Thyroid gland (tissue), 4 donors: ENCODE measurements around the gene DENND1A. TPM values are rescaled to one million over a fixed set of nuclear protein-coding genes. Genes with fewer than 3 reads are reported as not detected.

ENCODE experiments used
- DNase-seq, 2 donors: peaks; one replicate each; pipeline ENCODE4 v3.0.0-alpha.2; 2019
- H3K27ac ChIP-seq, 3 donors: fragments of 200-600 bp; sonication (generic); 1 replicate in 2 of 3; 2 replicates in 1 of 3; pipeline ENCODE4 v1.5.1; 2016 to 2019; ENCODE audit warnings: mild to moderate bottlenecking in 1 of 3, moderate library complexity in 1 of 3
- H3K27me3 ChIP-seq: fragments of 200-600 bp; sonication (generic); one replicate; pipeline ENCODE4 v1.5.1; 2019
- H3K36me3 ChIP-seq, 2 donors: fragments of 200-600 bp; sonication (generic); one replicate each; pipeline ENCODE4 v1.5.1; 2016 to 2019
- H3K4me1 ChIP-seq, 2 donors: fragments of 200-600 bp; sonication (generic); one replicate each; pipeline ENCODE4 v1.5.1; 2017 to 2019
- H3K4me3 ChIP-seq, 3 donors: fragments of 200-600 bp; sonication (generic); replicated peaks in 1 of 3; 1 replicate in 2 of 3; 2 replicates in 1 of 3; pipeline ENCODE4 v1.5.1; 2016; ENCODE audit warnings: mild to moderate bottlenecking in 1 of 3
- H3K9me3 ChIP-seq: fragments of 200-600 bp; sonication (generic); one replicate; pipeline ENCODE4 v1.5.1; 2017
- POLR2A ChIP-seq, 2 donors: fragments of 450-650 bp; IDR thresholded peaks; one replicate each; pipeline ENCODE4 v1.6.1; 2017; ENCODE audit warnings: antibody characterized with exemption in 2 of 2, mild to moderate bottlenecking in 2 of 2, moderate library complexity in 1 of 2
- WGBS, 2 donors: methylation state at CpG; one replicate each; pipeline ENCODE4 v1.1.5; 2017; 5-methylcytosine and 5-hydroxymethylcytosine counted together
- intact Hi-C: fragments of 100-400 bp; cut with DNase I; formaldehyde crosslinking; loops from one replicate; pipeline ENCODE4 v1.15.1; 2023
- total RNA-seq, 4 donors: library from RNA; depleted of rRNA; stranded (reverse); fragments of >200 nt; gene quantifications; one replicate each; pipeline ENCODE4 v1.2.3, GENCODE V29; 2016
- TF ChIP-seq, protein P1 (sequence below), 6 experiments: fragments of 200-600 bp in 3 of 6; fragments of 450-650 bp in 3 of 6; sonication (generic) in 3 of 6; IDR thresholded peaks; one replicate each; pipeline ENCODE4 v1.5.1; 2016 to 2019; ENCODE audit warnings: antibody characterized with exemption in 6 of 6, mild to moderate bottlenecking in 2 of 6, inconsistent platforms in 1 of 6, moderate library complexity in 1 of 6

DENND1A gene
- total RNA-seq, 4 donors from 2014 or later: 18.8 to 34.4 (median 28.2) TPM

DNA sequence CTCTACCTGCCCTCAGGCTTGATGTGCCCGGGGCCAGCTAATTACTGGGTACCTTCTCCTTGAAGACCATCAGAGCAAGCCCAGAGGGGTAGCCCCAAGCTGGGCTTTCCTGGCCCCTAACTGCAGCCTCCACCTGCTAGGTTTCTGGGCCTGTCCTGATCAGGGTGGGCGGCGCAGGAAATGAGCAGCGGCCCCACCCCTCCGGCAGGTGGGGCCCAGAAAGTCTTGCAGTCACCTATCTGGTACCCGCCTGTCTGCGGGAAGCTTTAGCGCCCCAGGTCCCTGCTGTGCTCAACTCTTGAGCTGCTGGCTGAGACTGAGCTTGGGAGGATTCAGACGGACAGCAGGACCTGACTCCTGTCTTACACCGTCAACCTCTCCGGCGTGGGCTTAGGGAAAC, 44.5 kb upstream of the DENND1A start:
- no peak overlapping the region for H3K4me3 ChIP-seq
- intact Hi-C loops: no loop called here
- no peak overlapping the region for H3K27ac ChIP-seq
- no peaks in the 10 kb centered on the region for H3K36me3 ChIP-seq
- H3K9me3 ChIP-seq: no peaks in the 10 kb centered on the region
- H3K4me1 ChIP-seq: no peaks in the 10 kb centered on the region
- TF ChIP-seq, protein P1, sequence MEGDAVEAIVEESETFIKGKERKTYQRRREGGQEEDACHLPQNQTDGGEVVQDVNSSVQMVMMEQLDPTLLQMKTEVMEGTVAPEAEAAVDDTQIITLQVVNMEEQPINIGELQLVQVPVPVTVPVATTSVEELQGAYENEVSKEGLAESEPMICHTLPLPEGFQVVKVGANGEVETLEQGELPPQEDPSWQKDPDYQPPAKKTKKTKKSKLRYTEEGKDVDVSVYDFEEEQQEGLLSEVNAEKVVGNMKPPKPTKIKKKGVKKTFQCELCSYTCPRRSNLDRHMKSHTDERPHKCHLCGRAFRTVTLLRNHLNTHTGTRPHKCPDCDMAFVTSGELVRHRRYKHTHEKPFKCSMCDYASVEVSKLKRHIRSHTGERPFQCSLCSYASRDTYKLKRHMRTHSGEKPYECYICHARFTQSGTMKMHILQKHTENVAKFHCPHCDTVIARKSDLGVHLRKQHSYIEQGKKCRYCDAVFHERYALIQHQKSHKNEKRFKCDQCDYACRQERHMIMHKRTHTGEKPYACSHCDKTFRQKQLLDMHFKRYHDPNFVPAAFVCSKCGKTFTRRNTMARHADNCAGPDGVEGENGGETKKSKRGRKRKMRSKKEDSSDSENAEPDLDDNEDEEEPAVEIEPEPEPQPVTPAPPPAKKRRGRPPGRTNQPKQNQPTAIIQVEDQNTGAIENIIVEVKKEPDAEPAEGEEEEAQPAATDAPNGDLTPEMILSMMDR (IDR thresholded peaks at IDR 0.05): no peak
- no peak for TF ChIP-seq POLR2A (IDR thresholded peaks at IDR 0.05)
- no peak for DNase-seq
- H3K27me3 ChIP-seq: no peaks in the 10 kb centered on the region
- 76 to 86% methylated on average over 6 to 12 of the region's 12 CpGs for WGBS, 2 donors

DNA sequence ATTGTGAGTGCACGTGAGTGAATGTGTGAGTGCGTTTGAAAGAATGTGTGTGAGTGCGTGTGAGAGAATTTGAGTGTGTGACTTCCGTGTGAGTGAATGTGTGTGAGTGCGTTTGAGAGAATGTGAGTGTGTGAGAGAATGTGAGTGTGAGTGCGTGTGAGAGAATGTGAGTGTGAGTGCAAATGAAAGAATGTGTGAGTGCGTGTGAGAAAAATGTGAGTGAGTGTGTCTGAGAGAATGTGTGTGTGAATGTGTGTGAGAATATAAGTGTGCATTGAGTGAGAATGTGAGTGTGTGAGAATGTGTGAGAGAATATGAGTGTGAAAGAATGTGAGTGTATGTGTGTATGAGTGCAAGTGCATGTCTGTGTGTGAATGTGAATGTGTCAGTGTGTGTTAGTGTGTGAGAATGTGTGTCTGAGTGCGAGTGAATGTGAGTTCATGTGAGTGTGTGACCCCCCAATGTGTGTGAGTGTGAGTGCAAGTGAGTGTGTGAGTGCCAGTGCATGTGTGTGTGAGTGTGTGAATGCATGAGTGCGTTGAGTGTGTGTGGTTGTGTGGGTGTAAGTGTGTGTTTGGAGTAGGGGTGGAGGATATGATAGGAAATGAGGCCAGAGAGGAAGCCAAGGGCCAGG, 43.8 kb upstream of the DENND1A start:
- H3K9me3 ChIP-seq: no peaks in the 10 kb centered on the region
- no peak overlapping the region for H3K27ac ChIP-seq
- H3K4me1 ChIP-seq: no peaks in the 10 kb centered on the region
- 86 to 91% methylated on average over 9 of the region's 9 CpGs for WGBS, 2 donors
- no peaks in the 10 kb centered on the region for H3K27me3 ChIP-seq
- intact Hi-C loops: no loop called here
- TF ChIP-seq, protein P1 (IDR thresholded peaks at IDR 0.05): no peak
- no peak for TF ChIP-seq POLR2A (IDR thresholded peaks at IDR 0.05)
- no peak overlapping the region for H3K4me3 ChIP-seq
- H3K36me3 ChIP-seq: no peaks in the 10 kb centered on the region
- no peak for DNase-seq

DNA sequence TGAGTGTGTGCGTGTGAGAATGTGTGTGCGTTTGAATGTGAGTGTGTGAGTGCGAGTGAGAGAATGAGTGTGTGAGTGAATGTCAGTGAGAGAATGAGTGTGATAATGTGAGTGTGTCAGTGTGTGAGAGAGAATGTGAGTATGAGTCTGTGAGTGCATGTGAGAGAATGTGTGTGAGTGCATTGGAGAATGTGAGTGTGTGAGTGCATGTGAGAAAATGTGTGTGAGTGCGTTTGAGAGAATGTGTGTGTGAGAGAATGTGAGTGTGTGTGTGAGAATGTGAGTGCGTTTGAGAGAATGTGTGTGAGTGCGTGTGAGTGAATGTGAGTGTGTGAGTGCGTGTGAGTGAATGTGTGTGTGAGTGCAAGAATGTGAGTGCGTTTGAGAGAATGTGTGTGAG, 42.7 kb upstream of the DENND1A start:
- DNase-seq: no peak
- no peak overlapping the region for H3K4me3 ChIP-seq
- TF ChIP-seq POLR2A (IDR thresholded peaks at IDR 0.05): no peak
- TF ChIP-seq, protein P1 (IDR thresholded peaks at IDR 0.05): no peak
- intact Hi-C loops: no loop called here
- no peaks in the 10 kb centered on the region for H3K27me3 ChIP-seq
- H3K36me3 ChIP-seq: no peaks in the 10 kb centered on the region
- H3K4me1 ChIP-seq: no peaks in the 10 kb centered on the region
- H3K9me3 ChIP-seq: no peaks in the 10 kb centered on the region
- H3K27ac ChIP-seq: no peak overlapping the region
- 94 to 95% methylated on average over 8 of the region's 8 CpGs for WGBS, 2 donors

DNA sequence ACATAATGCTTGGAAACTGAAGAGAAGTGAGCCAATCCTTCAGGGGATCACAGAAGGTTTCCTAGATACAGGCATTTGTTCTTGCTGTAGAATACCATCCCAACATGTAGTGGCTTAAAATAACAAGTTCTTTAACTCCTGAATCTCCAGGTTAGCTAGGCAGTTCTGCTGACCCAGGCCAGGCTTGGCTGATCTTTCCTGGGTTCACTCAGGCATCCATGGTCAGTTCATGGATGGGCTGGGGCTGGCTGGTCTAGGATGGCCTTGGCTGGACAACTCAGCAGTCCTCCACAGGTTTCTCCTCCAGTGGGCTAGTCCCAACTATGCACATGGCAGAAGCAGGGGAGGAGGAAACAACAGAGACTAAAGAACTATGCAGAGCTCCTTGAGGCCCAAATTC, 37.4 kb upstream of the DENND1A start:
- Histone ChIP-seq H3K36me3 (no peaks in the 10 kb centered on the region), H3K4me3 (no peak overlapping the region), H3K27ac (no peak overlapping the region), H3K9me3 (no peaks in the 10 kb centered on the region), H3K4me1 (no peaks in the 10 kb centered on the region), H3K27me3 (no peaks in the 10 kb centered on the region)
- no peak for DNase-seq
- intact Hi-C loops: no loop called here
- TF ChIP-seq, protein P1 (IDR thresholded peaks at IDR 0.05): no peak
- no peak for TF ChIP-seq POLR2A (IDR thresholded peaks at IDR 0.05)

DNA sequence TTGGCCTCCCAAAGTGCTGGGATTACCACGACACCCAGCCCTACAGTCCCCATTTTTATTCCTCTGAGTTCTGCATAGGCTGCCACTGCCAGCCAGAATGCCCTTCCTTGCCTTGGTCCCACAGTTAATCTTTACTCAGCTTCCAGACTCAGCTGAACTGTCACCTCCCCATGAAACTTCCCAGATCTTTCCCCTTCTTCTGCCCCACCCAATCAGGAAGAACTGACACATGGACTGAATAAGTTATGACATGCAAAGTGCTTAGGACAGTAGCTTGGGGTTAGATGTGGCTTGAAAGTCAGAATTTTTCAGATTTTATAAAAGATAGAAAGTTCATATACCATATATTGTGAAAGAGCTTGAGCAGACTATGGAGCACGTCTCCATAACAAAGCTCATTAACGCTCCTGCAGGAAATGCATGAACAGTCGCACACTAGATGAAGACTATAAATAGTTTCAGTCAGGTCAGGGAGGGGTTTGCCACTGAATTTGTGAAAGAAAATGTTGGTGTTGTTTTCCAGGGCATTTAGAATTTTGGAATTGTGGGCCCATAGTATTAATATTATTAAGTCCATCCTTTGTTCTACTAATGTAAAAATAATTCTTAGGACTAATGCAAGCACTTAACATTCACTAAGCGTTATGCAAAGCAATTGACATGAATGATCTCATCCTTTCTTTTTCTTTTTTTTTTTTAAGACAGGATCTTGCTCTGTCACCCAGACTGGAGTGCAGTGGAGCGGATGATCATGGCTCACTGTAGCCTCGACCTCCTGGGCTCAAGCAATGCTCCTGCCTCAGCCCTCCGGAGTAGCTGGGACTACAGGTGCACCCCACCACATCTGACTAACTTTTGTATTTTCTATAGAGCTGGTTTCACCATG, 36.1 kb upstream of the DENND1A start:
- TF ChIP-seq, protein P1 (IDR thresholded peaks at IDR 0.05): no peak
- no peak for TF ChIP-seq POLR2A (IDR thresholded peaks at IDR 0.05)
- DNase-seq: no peak
- H3K4me3 ChIP-seq: no peak overlapping the region
- no peaks in the 10 kb centered on the region for H3K9me3 ChIP-seq
- H3K36me3 ChIP-seq: no peaks in the 10 kb centered on the region
- WGBS, 2 donors: 73 to 74% methylated on average over 8 of the region's 8 CpGs
- no peak overlapping the region for H3K27ac ChIP-seq
- no peaks in the 10 kb centered on the region for H3K27me3 ChIP-seq
- intact Hi-C loops: no loop called here
- H3K4me1 ChIP-seq: no peaks in the 10 kb centered on the region
